ENCODE results near the gene CRABP2.

The CRABP2 gene

DNA sequence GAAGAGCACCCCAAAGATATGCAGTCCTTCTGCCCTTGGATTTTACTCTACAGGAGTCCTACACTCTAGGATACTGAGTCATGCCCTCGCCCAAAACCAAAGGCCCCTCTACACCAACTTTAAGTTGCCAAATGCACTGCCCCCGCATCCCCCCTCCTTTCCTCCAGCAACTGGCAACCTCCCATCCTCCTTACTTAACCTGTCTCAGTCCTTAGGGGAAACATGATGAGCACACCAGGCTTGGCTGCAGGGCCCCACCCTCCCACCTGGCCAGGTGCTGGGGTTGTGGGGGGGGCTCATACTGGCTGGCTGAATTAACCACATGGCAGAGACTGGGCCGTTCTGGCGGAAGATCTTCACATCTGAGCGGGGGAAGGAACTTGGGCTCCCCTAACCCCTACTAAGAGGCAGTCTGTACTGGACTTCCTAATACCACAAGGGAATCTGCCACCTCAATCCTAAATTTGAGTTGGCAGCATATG, 44.8 kb upstream of the CRABP2 start:
- TF ChIP-seq, protein P1, sequence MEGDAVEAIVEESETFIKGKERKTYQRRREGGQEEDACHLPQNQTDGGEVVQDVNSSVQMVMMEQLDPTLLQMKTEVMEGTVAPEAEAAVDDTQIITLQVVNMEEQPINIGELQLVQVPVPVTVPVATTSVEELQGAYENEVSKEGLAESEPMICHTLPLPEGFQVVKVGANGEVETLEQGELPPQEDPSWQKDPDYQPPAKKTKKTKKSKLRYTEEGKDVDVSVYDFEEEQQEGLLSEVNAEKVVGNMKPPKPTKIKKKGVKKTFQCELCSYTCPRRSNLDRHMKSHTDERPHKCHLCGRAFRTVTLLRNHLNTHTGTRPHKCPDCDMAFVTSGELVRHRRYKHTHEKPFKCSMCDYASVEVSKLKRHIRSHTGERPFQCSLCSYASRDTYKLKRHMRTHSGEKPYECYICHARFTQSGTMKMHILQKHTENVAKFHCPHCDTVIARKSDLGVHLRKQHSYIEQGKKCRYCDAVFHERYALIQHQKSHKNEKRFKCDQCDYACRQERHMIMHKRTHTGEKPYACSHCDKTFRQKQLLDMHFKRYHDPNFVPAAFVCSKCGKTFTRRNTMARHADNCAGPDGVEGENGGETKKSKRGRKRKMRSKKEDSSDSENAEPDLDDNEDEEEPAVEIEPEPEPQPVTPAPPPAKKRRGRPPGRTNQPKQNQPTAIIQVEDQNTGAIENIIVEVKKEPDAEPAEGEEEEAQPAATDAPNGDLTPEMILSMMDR (IDR thresholded peaks at IDR 0.05; ENCODE audit: extremely low read depth, missing control alignments), result no peak
- DNase-seq (ENCODE audit: low spot score), result no peak

DNA sequence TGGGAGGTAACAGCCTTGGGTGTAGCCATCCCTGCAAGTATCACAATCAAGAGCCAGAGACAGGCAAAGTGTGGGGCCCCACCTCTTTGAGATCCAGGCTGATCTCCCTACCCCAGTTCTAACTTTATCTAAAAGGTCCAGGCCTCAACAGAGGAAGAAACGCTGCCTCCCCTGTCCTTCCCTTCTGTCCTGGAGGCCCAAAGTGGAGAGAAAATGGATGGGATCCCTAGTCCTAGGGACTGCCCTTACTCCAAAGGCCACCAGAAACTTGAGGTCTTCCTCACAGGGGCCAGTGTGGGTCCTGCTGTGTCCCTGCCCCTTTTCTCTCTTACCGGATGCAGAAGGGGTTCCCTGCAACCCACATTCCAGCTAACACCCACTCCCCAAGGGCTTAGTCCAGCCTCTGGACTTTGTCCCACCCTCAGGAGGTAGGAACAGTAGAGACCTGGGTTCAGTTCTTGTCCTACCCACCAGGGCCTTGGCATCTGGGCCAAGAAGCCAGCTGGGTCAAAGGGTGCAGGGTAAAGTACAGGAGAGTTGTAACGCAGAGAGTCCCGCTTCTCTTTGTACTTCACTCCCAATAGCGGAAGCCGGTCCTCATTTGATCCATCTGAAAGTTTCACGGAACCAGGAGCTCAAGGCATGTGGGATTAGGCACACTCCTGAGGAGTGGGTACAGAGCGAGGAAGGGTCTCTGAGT, 44.2 kb upstream of the CRABP2 start:
- TF ChIP-seq, protein P1 (IDR thresholded peaks at IDR 0.05; ENCODE audit: extremely low read depth, missing control alignments), result no peak
- no peak for DNase-seq (ENCODE audit: low spot score)

DNA sequence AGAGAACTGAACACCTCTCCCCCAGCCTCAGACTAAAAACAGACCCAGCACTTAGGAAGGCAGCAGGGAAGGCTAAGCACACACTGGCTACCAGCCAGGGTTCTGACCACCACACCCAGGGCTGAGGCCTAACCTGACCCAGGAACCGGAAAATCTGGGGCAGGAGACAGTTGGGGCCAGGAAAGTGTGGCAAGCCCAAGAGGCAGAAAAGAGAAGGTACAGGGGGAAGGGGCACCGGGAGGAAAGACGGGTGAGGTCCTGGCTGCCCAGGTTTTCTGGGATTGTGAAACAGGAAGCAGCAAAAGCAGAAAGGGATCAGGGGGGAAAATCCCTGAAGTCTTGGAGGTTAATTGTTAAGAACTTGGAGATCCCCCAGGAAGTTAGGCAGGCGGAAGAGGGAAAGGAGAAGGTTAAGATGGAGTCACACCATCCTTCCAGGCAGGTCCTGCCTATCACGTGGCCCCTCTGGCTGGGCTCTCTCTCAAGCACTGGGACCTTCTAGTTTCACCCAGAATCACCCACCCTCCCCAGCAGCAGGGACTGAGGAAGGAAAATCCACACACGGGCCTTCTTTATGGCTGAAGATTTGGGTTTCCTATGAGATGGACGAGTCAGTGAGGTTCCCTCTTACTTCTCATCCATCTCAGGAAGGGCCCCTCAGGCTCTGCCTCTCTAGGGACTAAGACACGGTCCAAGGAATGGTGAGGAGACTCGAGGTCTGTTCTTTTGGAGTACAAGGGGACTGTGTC, 43.5 kb upstream of the CRABP2 start:
- no peak for DNase-seq (ENCODE audit: low spot score)
- TF ChIP-seq, protein P1 (IDR thresholded peaks at IDR 0.05; ENCODE audit: extremely low read depth, missing control alignments), result no peak

DNA sequence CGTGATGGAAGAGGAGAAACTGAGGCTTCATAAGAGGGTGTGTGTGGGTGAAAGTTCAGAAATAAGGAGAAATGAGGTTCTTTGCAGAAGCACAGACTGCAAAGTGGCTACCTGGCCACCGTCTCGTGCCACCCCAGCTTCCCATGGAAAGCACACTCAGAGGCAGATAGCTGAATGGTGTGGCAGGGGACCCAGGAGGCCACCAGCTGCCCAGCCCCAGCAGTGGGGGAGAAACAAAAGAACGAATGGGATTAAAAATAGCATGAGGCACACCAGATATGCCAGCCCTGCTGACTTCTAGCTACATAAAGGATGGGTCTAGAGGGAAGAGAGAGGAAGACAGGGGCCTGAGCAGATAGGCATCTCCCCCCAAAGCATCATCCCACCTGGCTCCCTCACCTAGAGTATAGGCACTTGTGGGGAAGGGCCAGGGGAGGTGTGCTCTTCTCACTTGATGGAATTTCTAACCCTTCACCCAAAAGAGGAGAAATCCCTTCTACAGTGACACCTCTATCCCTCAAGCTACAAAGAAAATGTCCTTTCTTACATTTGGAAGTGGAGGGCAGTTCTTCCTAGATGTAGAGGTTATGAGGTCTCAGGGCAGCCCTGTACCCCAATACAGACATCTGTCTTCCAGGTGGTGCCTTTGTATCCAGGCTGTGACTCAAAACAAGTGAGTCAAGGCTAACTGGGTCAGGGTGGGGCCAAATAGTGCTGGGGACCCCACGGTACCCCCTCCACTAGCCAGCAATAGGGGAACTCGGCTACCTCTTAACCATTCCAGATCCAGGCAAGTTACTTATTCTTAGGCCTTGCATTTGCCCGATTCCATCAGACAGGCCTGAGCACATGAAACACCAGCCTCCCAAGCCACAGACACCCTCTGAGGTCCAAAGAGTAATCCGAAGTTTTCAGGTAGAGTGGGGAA, 42.6 kb upstream of the CRABP2 start:
- no peak for DNase-seq (ENCODE audit: low spot score)
- TF ChIP-seq, protein P1 (IDR thresholded peaks at IDR 0.05; ENCODE audit: extremely low read depth, missing control alignments), result no peak

DNA sequence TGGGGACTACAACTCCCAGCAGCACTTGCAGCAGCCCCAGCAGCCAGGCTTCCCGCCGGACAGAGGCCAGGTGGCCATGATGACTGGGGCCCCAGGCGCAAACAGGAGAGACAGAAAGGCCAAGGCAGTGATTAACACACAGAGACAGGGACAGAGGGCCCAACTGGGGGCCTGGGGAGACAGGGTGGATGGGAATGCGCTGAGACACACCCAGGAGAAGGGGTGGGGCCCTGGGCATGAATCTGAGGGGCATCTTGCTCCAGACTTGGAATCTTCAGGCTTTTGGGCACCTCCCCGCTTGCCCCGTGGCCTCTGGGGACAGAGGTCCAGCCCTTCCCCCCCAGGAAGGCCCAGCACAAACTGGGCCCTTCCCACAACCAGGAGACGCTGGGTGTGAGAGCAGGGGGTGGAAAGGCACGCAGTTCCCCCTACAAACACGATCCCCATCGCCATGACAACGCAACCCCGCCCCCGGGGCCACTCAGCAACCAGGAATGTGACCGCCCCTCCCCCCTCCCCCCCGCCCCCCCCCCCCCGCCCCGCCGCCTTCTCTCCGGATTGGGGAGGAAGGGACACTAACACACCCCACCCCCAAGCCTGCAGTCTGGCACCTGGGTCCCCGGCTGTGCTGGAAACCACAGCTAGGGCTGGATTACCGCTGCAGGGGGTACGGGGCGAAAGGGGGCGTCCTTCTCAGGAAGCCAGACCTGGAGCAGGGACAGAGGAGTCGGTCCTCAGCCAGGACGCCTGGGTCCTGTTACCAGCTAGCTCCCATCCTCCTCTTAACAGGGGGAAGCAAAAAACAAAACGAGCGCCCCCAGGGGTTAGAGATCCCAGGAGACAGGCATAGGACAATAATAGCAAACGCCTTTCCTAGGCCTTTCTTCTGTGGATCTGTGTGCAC, 41.6 kb upstream of the CRABP2 start:
- TF ChIP-seq, protein P1 (IDR thresholded peaks at IDR 0.05; ENCODE audit: extremely low read depth, missing control alignments), result peak; percentile 7
- peak; percentile 60 for DNase-seq (ENCODE audit: low spot score)

DNA sequence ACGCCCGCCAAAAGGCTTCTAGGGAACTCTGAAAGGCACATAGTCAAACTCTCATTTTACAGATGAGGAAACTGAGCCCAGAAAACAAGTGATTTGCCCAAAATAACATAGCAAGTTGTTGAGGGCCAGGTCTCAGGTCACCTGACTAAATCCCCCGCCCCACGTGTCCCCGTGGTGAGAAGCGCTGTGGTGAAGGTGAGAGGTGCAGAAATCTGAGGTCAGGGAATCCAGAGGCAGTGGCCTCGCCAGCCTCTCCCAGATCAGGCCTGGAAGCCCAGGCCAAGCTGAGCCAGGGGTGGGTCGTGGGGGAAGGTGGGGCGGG, 41.0 kb upstream of the CRABP2 start:
- TF ChIP-seq, protein P1 (IDR thresholded peaks at IDR 0.05; ENCODE audit: extremely low read depth, missing control alignments), result no peak
- DNase-seq (ENCODE audit: low spot score), result no peak

Measured in GM20000 (cell line).